Neural cell (in vitro differentiated cells): ENCODE results near the gene TLR9. TPM values are rescaled to one million over a fixed set of nuclear protein-coding genes. Genes with fewer than 3 reads are reported as not detected.

Experiments
- H2AFZ ChIP-seq: fragments of 200-600, 300-800 bp; sonication (generic), shearing (Covaris generic); 2 replicates; pipeline ENCODE4 v1.6.0; 2014; ENCODE audit warnings: low read depth, mild to moderate bottlenecking, antibody characterized with exemption, low read length, moderate library complexity
- H3F3A ChIP-seq: fragments of 200-600 bp; shearing (Covaris generic); 2 replicates; pipeline ENCODE4 v1.6.1; 2016; ENCODE audit warnings: mild to moderate bottlenecking, moderate library complexity, mixed read lengths, antibody characterized with exemption, low read length; ENCODE audit not compliant: insufficient read depth, poor library complexity, severe bottlenecking
- H3K27ac ChIP-seq: fragments of 200-600, 300-800 bp; sonication (generic), shearing (Covaris generic); 2 replicates; pipeline ENCODE4 v1.5.1; 2014; ENCODE audit warnings: mild to moderate bottlenecking, low read length, moderate library complexity
- H3K27me3 ChIP-seq: fragments of 300-800, 200-600 bp; sonication (generic), shearing (Covaris generic); 2 replicates; pipeline ENCODE4 v1.6.0; 2014; ENCODE audit warnings: mild to moderate bottlenecking, low read depth, low read length, moderate library complexity; ENCODE audit not compliant: insufficient read depth
- H3K36me3 ChIP-seq: fragments of 300-800, 200-600 bp; sonication (generic), shearing (Covaris generic); 2 replicates; pipeline ENCODE4 v1.5.1; 2014; ENCODE audit warnings: mild to moderate bottlenecking, antibody characterized with exemption, low read length, moderate library complexity; ENCODE audit not compliant: insufficient read depth
- H3K4me2 ChIP-seq: fragments of 300-800, 200-600 bp; sonication (generic), shearing (Covaris generic); 2 replicates; pipeline ENCODE4 v1.6.0; 2014; ENCODE audit warnings: mild to moderate bottlenecking, low read length
- H3K4me3 ChIP-seq: fragments of 300-800, 200-600 bp; sonication (generic), shearing (Covaris generic); 2 replicates; pipeline ENCODE4 v1.5.1; 2014; ENCODE audit warnings: mild to moderate bottlenecking, low read length, moderate library complexity
- H3K79me2 ChIP-seq: fragments of 200-600 bp; shearing (Covaris generic); replicated peaks from 2 replicates; pipeline ENCODE4 v1.6.0; 2014; ENCODE audit warnings: mild to moderate bottlenecking, low read length, moderate library complexity; ENCODE audit not compliant: insufficient read depth
- H3K9ac ChIP-seq: fragments of 300-800, 200-600 bp; sonication (generic), shearing (Covaris generic); 2 replicates; pipeline ENCODE4 v1.6.1; 2016; ENCODE audit warnings: mild to moderate bottlenecking, low read length, mixed read lengths
- H3K9me2 ChIP-seq: fragments of 200-600 bp; shearing (Covaris generic); 2 replicates; pipeline ENCODE4 v1.6.1; 2016; ENCODE audit warnings: mild to moderate bottlenecking, low read length, mixed read lengths; ENCODE audit not compliant: insufficient read depth
- H3K9me3 ChIP-seq: fragments of 200-600, 300-800 bp; sonication (generic), shearing (Covaris generic); 2 replicates; pipeline ENCODE4 v1.6.1; 2016; ENCODE audit warnings: mild to moderate bottlenecking, mixed run types, low read length, moderate library complexity, mixed read lengths
- H4K20me1 ChIP-seq: fragments of 200-600 bp; shearing (Covaris generic); 2 replicates; pipeline ENCODE4 v1.6.1; 2016; ENCODE audit warnings: mild to moderate bottlenecking, mixed run types; ENCODE audit not compliant: insufficient read depth
- EP300 ChIP-seq: fragments of 450-650 bp; conservative IDR thresholded peaks from 2 replicates; pipeline ENCODE4 v1.6.1; 2014; ENCODE audit warnings: antibody characterized with exemption, mild to moderate bottlenecking, moderate library complexity; ENCODE audit not compliant: poor library complexity, severe bottlenecking
- EZH2 ChIP-seq: fragments of 200-600, 300-800 bp; shearing (Covaris generic), sonication (generic); IDR thresholded peaks from 2 replicates; pipeline ENCODE4 v1.6.1; 2014; ENCODE audit warnings: antibody characterized with exemption, low read length, borderline replicate concordance, mild to moderate bottlenecking; ENCODE audit not compliant: insufficient read depth, poor library complexity, severe bottlenecking
- MXI1 ChIP-seq: fragments of 450-650 bp; conservative IDR thresholded peaks from 2 replicates; pipeline ENCODE4 v1.6.1; 2014; ENCODE audit warnings: antibody characterized with exemption, mild to moderate bottlenecking; ENCODE audit not compliant: poor library complexity, severe bottlenecking
- POLR2AphosphoS5 ChIP-seq: IDR thresholded peaks from 2 replicates; pipeline ENCODE4 v1.6.1; 2012
- RAD21 ChIP-seq: fragments of 450-650 bp; conservative IDR thresholded peaks from 2 replicates; pipeline ENCODE4 v1.6.1; 2014; ENCODE audit warnings: antibody characterized with exemption, mild to moderate bottlenecking, moderate library complexity
- SMC3 ChIP-seq: fragments of 450-650 bp; conservative IDR thresholded peaks from 2 replicates; pipeline ENCODE4 v1.6.1; 2014; ENCODE audit warnings: antibody characterized with exemption, mild to moderate bottlenecking, moderate library complexity; ENCODE audit not compliant: poor library complexity
- TAF1 ChIP-seq: IDR thresholded peaks from 2 replicates; pipeline ENCODE4 v1.6.1; 2012; ENCODE audit warnings: low read depth
- polyA plus RNA-seq: library from polyadenylated mRNA; depleted of rRNA; stranded (reverse); fragments of >200 nt; gene quantifications from 2 replicates; pipeline ENCODE4 v1.2.3, GENCODE V29; 2014
- TF ChIP-seq, protein P1 (sequence below): IDR thresholded peaks from 2 replicates; pipeline ENCODE4 v1.6.1; 2012; ENCODE audit warnings: borderline replicate concordance
- TF ChIP-seq, protein P2 (sequence below): fragments of 450-650 bp; IDR thresholded peaks from 2 replicates; pipeline ENCODE4 v1.5.1; 2014; ENCODE audit warnings: antibody characterized with exemption, mild to moderate bottlenecking, moderate library complexity; ENCODE audit not compliant: poor library complexity, severe bottlenecking

The TLR9 gene
- polyA plus RNA-seq, 1 donor from 2014 or later: not detected

DNA sequence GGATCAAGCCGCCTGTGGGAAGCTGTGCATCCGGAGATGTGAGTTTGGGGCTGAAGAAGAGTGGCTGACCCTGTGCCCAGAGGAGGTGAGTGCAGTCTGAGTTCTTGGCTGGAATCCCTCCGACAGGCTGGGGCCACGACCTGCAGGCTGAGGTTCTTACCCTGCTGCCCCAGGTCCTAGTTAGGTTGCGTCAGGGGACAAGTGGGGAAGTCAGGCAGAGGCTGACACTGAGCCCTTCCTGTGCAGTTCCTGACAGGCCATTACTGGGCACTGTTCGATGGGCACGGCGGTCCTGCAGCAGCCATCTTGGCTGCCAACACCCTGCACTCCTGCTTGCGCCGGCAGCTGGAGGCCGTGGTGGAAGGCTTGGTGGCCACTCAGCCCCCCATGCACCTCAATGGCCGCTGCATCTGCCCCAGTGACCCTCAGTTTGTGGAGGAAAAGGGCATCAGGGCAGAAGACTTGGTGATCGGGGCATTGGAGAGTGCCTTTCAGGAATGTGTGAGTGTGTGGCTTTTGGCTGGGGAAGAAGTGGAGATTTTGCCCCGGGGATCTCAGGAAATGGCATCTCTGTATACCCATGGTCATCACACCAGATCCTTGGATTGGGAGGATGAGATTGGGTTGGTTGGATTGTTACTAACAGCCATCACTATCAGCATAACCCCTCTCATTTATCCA lies 21.4 kb upstream of the TLR9 start:
- H3K36me3 ChIP-seq: no peaks in the 10 kb centered on the region
- no peak overlapping the region for H3K9ac ChIP-seq
- no peak overlapping the region for H3K4me2 ChIP-seq
- H4K20me1 ChIP-seq: no peaks in the 10 kb centered on the region
- no peaks in the 10 kb centered on the region for H3F3A ChIP-seq
- no peaks in the 10 kb centered on the region for H3K79me2 ChIP-seq
- no peak overlapping the region for H3K4me3 ChIP-seq
- H3K27ac ChIP-seq: no peak overlapping the region
- H3K9me3 ChIP-seq: no peaks in the 10 kb centered on the region
- no peaks in the 10 kb centered on the region for H3K9me2 ChIP-seq
- no peak for TF ChIP-seq EZH2
- no peak for TF ChIP-seq RAD21
- no peak for TF ChIP-seq SMC3
- TF ChIP-seq, protein P1, sequence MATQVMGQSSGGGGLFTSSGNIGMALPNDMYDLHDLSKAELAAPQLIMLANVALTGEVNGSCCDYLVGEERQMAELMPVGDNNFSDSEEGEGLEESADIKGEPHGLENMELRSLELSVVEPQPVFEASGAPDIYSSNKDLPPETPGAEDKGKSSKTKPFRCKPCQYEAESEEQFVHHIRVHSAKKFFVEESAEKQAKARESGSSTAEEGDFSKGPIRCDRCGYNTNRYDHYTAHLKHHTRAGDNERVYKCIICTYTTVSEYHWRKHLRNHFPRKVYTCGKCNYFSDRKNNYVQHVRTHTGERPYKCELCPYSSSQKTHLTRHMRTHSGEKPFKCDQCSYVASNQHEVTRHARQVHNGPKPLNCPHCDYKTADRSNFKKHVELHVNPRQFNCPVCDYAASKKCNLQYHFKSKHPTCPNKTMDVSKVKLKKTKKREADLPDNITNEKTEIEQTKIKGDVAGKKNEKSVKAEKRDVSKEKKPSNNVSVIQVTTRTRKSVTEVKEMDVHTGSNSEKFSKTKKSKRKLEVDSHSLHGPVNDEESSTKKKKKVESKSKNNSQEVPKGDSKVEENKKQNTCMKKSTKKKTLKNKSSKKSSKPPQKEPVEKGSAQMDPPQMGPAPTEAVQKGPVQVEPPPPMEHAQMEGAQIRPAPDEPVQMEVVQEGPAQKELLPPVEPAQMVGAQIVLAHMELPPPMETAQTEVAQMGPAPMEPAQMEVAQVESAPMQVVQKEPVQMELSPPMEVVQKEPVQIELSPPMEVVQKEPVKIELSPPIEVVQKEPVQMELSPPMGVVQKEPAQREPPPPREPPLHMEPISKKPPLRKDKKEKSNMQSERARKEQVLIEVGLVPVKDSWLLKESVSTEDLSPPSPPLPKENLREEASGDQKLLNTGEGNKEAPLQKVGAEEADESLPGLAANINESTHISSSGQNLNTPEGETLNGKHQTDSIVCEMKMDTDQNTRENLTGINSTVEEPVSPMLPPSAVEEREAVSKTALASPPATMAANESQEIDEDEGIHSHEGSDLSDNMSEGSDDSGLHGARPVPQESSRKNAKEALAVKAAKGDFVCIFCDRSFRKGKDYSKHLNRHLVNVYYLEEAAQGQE: no peak
- no peak for TF ChIP-seq TAF1
- TF ChIP-seq, protein P2, sequence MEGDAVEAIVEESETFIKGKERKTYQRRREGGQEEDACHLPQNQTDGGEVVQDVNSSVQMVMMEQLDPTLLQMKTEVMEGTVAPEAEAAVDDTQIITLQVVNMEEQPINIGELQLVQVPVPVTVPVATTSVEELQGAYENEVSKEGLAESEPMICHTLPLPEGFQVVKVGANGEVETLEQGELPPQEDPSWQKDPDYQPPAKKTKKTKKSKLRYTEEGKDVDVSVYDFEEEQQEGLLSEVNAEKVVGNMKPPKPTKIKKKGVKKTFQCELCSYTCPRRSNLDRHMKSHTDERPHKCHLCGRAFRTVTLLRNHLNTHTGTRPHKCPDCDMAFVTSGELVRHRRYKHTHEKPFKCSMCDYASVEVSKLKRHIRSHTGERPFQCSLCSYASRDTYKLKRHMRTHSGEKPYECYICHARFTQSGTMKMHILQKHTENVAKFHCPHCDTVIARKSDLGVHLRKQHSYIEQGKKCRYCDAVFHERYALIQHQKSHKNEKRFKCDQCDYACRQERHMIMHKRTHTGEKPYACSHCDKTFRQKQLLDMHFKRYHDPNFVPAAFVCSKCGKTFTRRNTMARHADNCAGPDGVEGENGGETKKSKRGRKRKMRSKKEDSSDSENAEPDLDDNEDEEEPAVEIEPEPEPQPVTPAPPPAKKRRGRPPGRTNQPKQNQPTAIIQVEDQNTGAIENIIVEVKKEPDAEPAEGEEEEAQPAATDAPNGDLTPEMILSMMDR: no peak
- no peak for TF ChIP-seq EP300
- no peak for TF ChIP-seq POLR2AphosphoS5
- no peak for TF ChIP-seq MXI1
- H3K27me3 ChIP-seq: peaks cover 35% of the 10 kb centered on the region
- H2AFZ ChIP-seq: no peak overlapping the region

DNA sequence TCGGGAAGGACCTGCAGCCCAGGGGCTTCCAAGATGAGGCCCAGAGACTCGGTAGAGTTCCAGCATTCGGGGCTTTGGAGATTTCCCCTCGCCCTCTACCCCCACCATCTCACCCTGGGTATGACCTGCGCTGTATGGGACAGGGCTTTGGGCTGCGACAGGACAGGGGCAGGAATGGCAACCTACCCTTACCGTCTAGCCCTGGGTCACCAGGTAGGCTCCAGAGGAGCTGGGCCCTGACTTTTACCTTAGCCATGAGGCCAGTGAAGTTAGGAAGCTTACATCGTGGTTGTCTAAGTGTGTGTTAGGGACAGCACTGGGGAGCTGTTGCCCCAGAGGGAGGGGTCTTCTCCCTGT lies 20.8 kb upstream of the TLR9 start:
- Histone ChIP-seq H3K9me2 (no peaks in the 10 kb centered on the region), H3K27ac (no peak overlapping the region), H3K79me2 (no peaks in the 10 kb centered on the region), H4K20me1 (no peaks in the 10 kb centered on the region), H3F3A (no peaks in the 10 kb centered on the region), H3K27me3 (peaks cover 35% of the 10 kb centered on the region), H3K4me2 (no peak overlapping the region), H3K9me3 (no peaks in the 10 kb centered on the region), H2AFZ (no peak overlapping the region), H3K4me3 (peak overlapping the region; percentile 45), H3K36me3 (no peaks in the 10 kb centered on the region), H3K9ac (no peak overlapping the region)
- TF ChIP-seq TAF1: no peak
- no peak for TF ChIP-seq EP300
- TF ChIP-seq POLR2AphosphoS5: no peak
- TF ChIP-seq EZH2: no peak
- TF ChIP-seq, protein P1: no peak
- TF ChIP-seq SMC3: no peak
- TF ChIP-seq, protein P2: no peak
- TF ChIP-seq RAD21: no peak
- no peak for TF ChIP-seq MXI1
